Nucleus accumbens (tissue), 56 donors: Measurements from ENCODE around the gene FBXL12.
"Not testable (repeated sequence)": the region's sequence is repeated elsewhere in the genome, so short reads cannot be mapped to it uniquely, and the experiment has no call there.

Source experiments
- DNase-seq, 56 donors: peaks; one replicate each; lab custom pipeline; 2025; lab: John Stamatoyannopoulos, UW

FBXL12 gene

GRCh38 chr19:9796113-9796773, 22.6 kb downstream of the FBXL12 start:
- peak in 55 of 56 donors; percentile 4 to 89 (median 59) for DNase-seq

DNA sequence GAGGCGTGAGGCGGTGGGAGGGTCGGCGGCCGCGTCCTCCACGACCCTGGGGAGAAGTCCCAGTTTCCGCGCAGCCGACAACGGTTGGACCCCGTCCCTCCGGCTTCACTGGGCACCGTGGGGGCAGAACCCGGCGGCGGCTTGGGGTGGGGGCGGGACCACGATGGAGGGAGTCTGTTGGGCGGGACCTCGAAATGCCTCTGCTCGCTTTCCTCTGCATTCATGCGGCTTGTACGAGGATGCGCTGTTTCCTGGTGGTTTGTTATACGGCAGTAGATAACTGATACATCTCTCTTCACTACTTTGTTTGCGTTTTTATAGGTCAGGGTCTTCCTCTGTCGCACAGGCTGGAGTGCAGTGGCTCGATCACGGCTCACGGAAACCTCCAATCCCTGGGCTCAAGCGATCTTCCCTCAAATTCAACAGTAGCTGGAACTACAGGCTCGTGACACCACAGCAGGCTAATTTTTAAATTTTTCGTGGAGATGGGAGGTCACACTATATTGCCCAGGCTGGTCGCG, 25.7 kb downstream of the FBXL12 start:
- peak in 16 of 56 donors; percentile 21 to 62 (median 42) for DNase-seq

- DNase-seq, result peak; percentile 39 to 99 (median 92)
Observed at GRCh38 chr19:9792206-9793070, 26.4 kb downstream of the FBXL12 start.

- DNase-seq, result peak; percentile 38 to 100 (median 93)
Observed at GRCh38 chr19:9791552-9792205, 27.2 kb downstream of the FBXL12 start.

- not testable (repeated sequence) for DNase-seq
Observed at GRCh38 chr19:9791073-9791367, 27.9 kb downstream of the FBXL12 start.

DNA sequence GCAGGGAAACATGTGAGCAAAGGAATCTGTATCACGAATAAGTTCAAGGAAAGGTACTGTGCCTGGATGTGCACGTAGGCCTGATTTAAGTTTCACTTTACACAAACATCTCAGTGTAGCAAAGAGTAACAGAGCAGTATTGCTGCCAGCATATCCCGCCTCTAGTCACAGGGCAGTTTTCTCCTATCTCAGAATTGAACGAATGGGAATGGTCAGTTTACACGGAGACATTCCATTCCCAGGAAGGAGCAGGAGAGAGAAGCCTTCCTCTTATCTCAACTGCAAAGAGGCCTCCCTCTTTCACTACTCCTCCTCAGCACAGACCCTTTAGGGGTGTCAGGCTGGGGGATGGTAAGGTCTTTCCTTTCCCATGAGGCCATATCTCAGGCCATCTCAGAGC, 29.3 kb downstream of the FBXL12 start:
- not testable (repeated sequence) for DNase-seq

DNA sequence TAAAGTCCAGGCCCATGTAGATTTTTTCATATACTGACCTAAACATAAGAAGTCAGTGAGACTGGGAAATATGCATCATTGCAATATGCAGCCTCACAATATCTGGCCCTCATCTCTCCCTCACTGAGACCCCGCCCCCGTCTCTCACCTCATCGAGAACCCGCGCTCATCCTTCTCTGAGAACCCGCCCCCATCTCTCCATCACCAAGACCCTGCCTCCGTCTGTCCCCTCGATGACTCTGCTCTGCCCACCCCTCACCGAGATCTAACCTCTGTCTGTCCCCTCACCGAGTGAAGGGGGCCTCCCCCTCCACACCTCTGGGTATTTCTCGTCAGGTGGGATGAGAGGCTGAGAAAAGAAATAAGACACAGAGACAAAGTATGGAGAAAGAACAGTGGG, 29.8 kb downstream of the FBXL12 start:
- no peak for DNase-seq

DNA sequence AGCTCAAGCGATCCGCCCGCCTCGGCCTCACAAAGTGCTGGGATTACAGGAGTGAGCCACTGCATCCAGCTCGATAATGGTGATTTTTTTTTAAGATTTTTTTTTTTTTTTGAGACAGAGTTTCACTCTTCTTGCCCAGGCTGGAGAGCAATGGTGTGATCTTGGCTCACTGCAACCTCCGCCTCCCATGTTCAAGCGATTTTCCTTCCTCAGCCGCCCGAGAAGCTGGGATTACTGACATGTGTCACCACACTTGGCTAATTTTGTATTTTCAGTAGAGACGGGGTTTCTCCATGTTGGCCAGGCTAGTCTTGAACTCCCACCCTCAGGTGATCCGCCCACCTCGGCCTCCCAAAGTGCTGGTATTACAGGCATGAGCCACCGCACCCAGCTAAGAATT, 30.3 kb downstream of the FBXL12 start:
- DNase-seq, result not testable (repeated sequence)

- no peak for DNase-seq
Observed at GRCh38 chr19:9786819-9787218, 32.1 kb downstream of the FBXL12 start.

DNA sequence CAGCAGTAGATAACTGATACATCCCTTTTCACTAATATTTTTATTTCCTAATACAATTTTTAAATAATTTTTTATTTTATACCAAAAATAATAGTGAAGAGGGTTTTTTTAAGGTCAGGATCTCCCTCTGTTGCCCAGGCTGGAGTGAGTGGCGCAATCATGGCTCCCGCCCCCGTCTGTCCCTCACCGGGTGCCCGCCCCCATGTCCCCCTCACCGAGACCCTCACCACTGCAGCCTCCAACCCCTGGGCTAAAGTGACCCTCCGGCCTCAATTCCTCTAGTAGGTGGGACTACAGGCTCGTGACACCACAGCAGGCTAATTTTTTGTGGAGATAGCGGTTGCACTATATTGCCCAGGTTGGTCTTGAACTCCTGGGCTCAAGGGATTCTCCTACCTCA, 32.5 kb downstream of the FBXL12 start:
- peak in 2 of 56 donors; percentile 0 to 22 for DNase-seq

GRCh38 chr19:9785367-9786331, 33.2 kb downstream of the FBXL12 start:
- peak; percentile 59 to 98 (median 90) for DNase-seq

GRCh38 chr19:9784163-9784496, 34.7 kb downstream of the FBXL12 start:
- not testable (repeated sequence) for DNase-seq

DNA sequence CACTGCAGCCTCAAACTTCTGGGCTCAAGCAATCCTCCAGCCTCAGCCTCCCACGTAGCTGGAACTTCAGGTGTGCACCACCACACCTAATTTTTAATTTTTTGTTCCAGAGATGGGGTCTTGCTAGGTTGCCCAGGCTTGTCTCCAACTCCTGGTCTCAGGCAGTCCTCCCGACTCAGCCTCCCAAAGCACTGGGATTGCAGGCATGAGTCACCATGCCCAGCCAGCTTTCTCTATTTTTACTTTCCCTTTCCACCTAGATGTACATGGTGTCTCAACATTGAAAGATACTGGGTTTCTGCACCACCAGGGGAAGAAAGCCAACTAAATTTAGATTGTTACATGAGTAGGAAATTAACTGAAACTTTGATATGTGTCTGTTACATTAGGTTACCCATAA, 36.5 kb downstream of the FBXL12 start:
- DNase-seq, result no peak

DNA sequence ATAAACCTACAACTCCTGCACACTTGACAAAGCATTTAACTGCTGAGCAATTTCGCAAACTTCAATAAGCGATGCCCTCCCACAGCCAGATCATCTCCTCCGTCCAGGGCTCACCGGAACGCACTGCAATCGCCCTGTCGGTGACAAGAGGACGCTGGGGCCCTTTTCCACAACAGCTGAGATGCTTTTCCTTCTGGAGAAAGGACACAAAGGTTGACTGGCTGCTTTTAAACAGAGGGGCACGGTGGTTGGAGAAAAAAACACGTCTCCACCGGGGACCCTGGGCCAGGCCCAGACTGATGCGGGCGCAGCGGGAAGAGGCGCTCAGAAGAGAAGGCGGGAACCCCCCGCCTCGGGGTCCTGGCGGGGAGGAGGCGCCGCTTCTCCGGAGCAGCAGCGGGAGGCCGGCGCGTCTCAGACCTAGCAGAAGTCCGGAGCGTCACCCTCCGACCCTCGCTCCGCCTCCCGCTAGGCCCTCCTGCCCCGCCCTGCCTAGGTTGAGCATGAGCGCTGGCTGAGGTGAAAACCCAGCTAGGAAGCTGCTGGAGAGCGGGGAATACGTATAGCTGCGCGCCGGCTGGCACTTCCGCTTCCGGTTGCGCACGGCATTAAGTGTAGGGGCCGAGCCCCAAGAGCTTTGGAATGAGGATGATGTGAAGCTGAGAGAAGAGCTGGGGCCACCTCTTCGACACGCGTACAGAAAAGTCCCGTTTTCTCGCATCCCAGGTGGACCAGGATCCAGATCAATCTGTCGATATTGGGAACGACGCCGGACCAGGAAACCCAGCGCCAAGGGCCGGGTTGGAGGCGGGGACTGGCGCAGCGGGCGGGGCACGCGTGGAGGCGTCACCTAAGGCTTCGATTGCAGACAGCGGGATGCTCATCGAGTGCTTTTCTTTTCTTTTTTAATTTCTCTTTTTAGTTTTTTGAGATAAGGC, 50.4 kb downstream of the FBXL12 start, which contains the start of gene ZNF846:
ZNF846 (minus strand) TSS at position 564 of the 938 bp plus-strand sequence. CDS start 3,788 bp downstream, outside the sequence.
- peak in 55 of 56 donors; percentile 61 to 95 (median 86) for DNase-seq
